ENCODE results near the gene LRRC61. TPM values are rescaled to one million over a fixed set of nuclear protein-coding genes. Genes with fewer than 3 reads are reported as not detected.

Gene LRRC61
- total and polyA plus RNA-seq, 2 of the 13 experiments (the other 11 are each of a cell fraction or from before 2014, with no cell fraction given): 33.0 to 34.8 TPM

DNA sequence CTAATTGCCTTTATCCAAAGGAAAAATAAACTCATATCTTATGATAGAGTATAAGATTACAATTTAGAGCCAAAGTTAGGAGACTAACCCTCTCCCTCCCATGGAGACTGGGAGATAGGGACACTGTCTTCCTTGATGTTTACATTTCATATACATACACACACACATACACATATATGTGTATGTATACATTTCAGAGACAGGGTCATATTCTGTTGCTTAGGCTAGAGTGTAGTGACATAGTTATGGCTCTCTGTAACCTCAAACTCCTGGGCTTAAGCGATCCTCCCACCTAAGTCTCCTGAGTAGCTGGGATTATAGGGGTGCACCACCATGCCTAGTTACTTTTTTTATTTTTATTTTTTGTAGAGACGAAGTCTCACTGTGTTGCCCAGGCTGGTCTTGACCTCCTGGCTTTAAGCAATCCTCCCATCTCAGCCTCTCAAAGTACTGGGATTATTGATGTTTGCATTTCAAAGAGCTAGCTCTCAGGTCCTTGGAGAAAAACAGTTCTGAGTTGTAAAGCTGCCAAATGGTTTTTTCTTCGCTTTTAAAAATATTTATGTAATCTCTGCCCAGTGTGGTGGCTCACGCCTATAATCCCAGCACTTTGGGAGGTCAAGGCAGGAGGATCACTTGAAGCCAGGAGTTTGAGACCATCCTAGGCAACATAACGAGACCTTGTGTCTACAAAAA is 37.4 kb downstream of the LRRC61 start:
- no peak for ATAC-seq
- WGBS (ENCODE audit: low lambda C conversion rate): 53% methylated on average over 5 of the region's 5 CpGs
- ChIA-PET CTCF (ENCODE audit: low intra/inter-chr PET ratio, low total read pairs) (no interaction called here), POLR2A (interaction anchor here (1.3 to 2.0 kb wide), 3 partner anchors 17 to 28 kb away, joined by 3 to 7 read pairs (median 6); no protein-coding TSS in a partner anchor)
- H3K79me2 ChIP-seq (ENCODE audit: insufficient read depth, low read length): no peaks in the 10 kb centered on the region
- no peak overlapping the region for H3K4me3 ChIP-seq (replicated peaks in 1 of 3; ENCODE audit: insufficient read depth in 1 of 3, low read depth in 2 of 3, low read length in 3 of 3)
- no peak for DNase-seq (ENCODE audit: low spot score)
- no peak overlapping the region for H3K4me2 ChIP-seq (ENCODE audit: low read depth, low read length)
- H3K9me3 ChIP-seq (ENCODE audit: low read length): no peaks in the 10 kb centered on the region
- H3K27me3 ChIP-seq (ENCODE audit: control insufficient read depth in 1 of 2, insufficient read depth in 2 of 2, low read length in 2 of 2): no peaks in the 10 kb centered on the region
- intact Hi-C loops (cut with micrococcal nuclease; ENCODE audit: unreplicated experiment): no loop called here
- no peak overlapping the region for H3K9ac ChIP-seq (ENCODE audit: insufficient read depth, low read depth, low read length)
- TF ChIP-seq, protein P1, sequence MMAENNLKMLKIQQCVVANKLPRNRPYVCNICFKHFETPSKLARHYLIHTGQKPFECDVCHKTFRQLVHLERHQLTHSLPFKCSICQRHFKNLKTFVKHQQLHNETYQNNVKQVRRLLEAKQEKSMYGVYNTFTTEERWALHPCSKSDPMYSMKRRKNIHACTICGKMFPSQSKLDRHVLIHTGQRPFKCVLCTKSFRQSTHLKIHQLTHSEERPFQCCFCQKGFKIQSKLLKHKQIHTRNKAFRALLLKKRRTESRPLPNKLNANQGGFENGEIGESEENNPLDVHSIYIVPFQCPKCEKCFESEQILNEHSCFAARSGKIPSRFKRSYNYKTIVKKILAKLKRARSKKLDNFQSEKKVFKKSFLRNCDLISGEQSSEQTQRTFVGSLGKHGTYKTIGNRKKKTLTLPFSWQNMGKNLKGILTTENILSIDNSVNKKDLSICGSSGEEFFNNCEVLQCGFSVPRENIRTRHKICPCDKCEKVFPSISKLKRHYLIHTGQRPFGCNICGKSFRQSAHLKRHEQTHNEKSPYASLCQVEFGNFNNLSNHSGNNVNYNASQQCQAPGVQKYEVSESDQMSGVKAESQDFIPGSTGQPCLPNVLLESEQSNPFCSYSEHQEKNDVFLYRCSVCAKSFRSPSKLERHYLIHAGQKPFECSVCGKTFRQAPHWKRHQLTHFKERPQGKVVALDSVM (CRISPR knock-in tag; IDR thresholded peaks at IDR 0.05): peak; percentile 61; the same call in 1 of the 2 replicates
- no peak for TF ChIP-seq NFYB (CRISPR knock-in tag; IDR thresholded peaks at IDR 0.05)
- in situ Hi-C loops (cut with HindIII; ENCODE audit: extremely low pct_ligation_motif_present, low pct_unique_long_range_greater_than_20kb): no loop called here
- H3K4me1 ChIP-seq (ENCODE audit: insufficient read depth, low read length): peaks cover 50% of the 10 kb centered on the region
- no peak overlapping the region for H3K27ac ChIP-seq (ENCODE audit: extremely low read length, insufficient read depth, low read length)
- no TSS peak for BruUV-seq (replicated peaks)
- H2AFZ ChIP-seq (ENCODE audit: low read length): no peak overlapping the region
- no peak for FAIRE-seq
- H4K20me1 ChIP-seq (ENCODE audit: insufficient read depth, low read length): no peaks in the 10 kb centered on the region
- H3K36me3 ChIP-seq (replicated peaks in 1 of 2; ENCODE audit: control insufficient read depth in 1 of 2, insufficient read depth in 2 of 2, low read length in 2 of 2): no peaks in the 10 kb centered on the region

DNA sequence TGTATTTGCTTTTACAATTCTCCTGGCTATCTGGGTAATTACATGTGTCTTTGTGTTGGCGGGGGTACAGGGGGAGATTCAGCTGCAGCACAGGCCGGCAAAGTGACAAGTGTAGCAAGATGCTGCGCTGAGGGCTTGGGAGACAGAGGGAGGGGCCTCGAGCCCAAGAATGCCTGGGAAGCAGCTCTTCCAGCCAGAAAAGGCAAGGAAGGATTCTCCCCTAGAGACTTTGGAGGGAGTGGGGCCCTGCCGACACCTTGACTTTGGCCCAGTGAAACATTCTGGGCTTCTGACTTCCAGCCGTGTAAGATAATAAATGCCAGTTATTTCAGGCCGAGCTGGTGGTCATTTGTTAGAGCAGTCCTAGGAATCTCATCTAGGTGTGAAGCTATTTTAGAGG is 38.2 kb downstream of the LRRC61 start:
- H3K4me3 ChIP-seq (replicated peaks in 1 of 3; ENCODE audit: insufficient read depth in 1 of 3, low read depth in 2 of 3, low read length in 3 of 3): no peak overlapping the region
- no peaks in the 10 kb centered on the region for H3K79me2 ChIP-seq (ENCODE audit: insufficient read depth, low read length)
- FAIRE-seq (no peak), ATAC-seq (no peak), DNase-seq (ENCODE audit: low spot score) (no peak)
- ChIA-PET POLR2A (interaction anchor here (0.9 to 2.0 kb wide), 4 partner anchors 17 to 38 kb away, joined by 3 to 7 read pairs (median 4); partner anchors contain the start of genes ACTR3C and LRRC61), CTCF (ENCODE audit: low intra/inter-chr PET ratio, low total read pairs) (no interaction called here)
- WGBS (ENCODE audit: low lambda C conversion rate): 60% methylated on average over 7 of the region's 7 CpGs
- H3K9me3 ChIP-seq (ENCODE audit: low read length): no peaks in the 10 kb centered on the region
- H3K27me3 ChIP-seq (ENCODE audit: control insufficient read depth in 1 of 2, insufficient read depth in 2 of 2, low read length in 2 of 2): no peaks in the 10 kb centered on the region
- no peak overlapping the region for H3K4me2 ChIP-seq (ENCODE audit: low read depth, low read length)
- no peak overlapping the region for H2AFZ ChIP-seq (ENCODE audit: low read length)
- no peak overlapping the region for H3K9ac ChIP-seq (ENCODE audit: insufficient read depth, low read depth, low read length)
- intact Hi-C loops (cut with micrococcal nuclease; ENCODE audit: unreplicated experiment) (no loop called here), in situ Hi-C loops (cut with HindIII; ENCODE audit: extremely low pct_ligation_motif_present, low pct_unique_long_range_greater_than_20kb) (no loop called here)
- H3K36me3 ChIP-seq (replicated peaks in 1 of 2; ENCODE audit: control insufficient read depth in 1 of 2, insufficient read depth in 2 of 2, low read length in 2 of 2): no peaks in the 10 kb centered on the region
- no peaks in the 10 kb centered on the region for H4K20me1 ChIP-seq (ENCODE audit: insufficient read depth, low read length)
- H3K4me1 ChIP-seq (ENCODE audit: insufficient read depth, low read length): peaks cover 41% of the 10 kb centered on the region
- H3K27ac ChIP-seq (ENCODE audit: extremely low read length, insufficient read depth, low read length): no peak overlapping the region
- TF ChIP-seq ETV5 (CRISPR knock-in tag; IDR thresholded peaks at IDR 0.05; ENCODE audit: borderline replicate concordance): no peak
- TF ChIP-seq, protein P2, sequence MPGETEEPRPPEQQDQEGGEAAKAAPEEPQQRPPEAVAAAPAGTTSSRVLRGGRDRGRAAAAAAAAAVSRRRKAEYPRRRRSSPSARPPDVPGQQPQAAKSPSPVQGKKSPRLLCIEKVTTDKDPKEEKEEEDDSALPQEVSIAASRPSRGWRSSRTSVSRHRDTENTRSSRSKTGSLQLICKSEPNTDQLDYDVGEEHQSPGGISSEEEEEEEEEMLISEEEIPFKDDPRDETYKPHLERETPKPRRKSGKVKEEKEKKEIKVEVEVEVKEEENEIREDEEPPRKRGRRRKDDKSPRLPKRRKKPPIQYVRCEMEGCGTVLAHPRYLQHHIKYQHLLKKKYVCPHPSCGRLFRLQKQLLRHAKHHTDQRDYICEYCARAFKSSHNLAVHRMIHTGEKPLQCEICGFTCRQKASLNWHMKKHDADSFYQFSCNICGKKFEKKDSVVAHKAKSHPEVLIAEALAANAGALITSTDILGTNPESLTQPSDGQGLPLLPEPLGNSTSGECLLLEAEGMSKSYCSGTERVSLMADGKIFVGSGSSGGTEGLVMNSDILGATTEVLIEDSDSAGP (CRISPR knock-in tag; IDR thresholded peaks at IDR 0.05; ENCODE audit: borderline replicate concordance): no peak
- TF ChIP-seq, protein P3, sequence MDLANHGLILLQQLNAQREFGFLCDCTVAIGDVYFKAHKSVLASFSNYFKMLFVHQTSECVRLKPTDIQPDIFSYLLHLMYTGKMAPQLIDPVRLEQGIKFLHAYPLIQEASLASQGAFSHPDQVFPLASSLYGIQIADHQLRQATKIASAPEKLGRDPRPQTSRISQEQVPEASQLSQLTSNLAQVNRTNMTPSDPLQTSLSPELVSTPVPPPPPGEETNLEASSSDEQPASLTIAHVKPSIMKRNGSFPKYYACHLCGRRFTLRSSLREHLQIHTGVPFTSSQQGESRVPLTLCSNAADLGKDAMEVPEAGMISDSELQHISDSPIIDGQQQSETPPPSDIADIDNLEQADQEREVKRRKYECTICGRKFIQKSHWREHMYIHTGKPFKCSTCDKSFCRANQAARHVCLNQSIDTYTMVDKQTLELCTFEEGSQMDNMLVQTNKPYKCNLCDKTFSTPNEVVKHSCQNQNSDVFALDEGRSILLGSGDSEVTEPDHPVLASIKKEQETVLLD (CRISPR knock-in tag; IDR thresholded peaks at IDR 0.05; ENCODE audit: low read depth): no peak
- TF ChIP-seq, protein P4, sequence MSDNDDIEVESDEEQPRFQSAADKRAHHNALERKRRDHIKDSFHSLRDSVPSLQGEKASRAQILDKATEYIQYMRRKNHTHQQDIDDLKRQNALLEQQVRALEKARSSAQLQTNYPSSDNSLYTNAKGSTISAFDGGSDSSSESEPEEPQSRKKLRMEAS (IDR thresholded peaks at IDR 0.05): no peak
- no peak for TF ChIP-seq MTF1 (CRISPR knock-in tag; IDR thresholded peaks at IDR 0.05)
- TF ChIP-seq ZNF44 (CRISPR knock-in tag; IDR thresholded peaks at IDR 0.05): no peak
- no peak for TF ChIP-seq KAT7 (CRISPR knock-in tag; IDR thresholded peaks at IDR 0.05; ENCODE audit: borderline replicate concordance)
- no peak for TF ChIP-seq ZNF670 (CRISPR knock-in tag; IDR thresholded peaks at IDR 0.05; ENCODE audit: borderline replicate concordance)
- no TSS peak for BruUV-seq (replicated peaks)

All from HepG2 (cell line).